HPDE6-E6E7 (cell line): Measurements from ENCODE around the gene CLCA4.

Source experiments
- DNase-seq: peaks from one replicate; pipeline ENCODE4 v3.0.0; 2011; ENCODE audit warnings: missing footprints; ENCODE audit errors: extremely low spot score

Gene CLCA4

DNA sequence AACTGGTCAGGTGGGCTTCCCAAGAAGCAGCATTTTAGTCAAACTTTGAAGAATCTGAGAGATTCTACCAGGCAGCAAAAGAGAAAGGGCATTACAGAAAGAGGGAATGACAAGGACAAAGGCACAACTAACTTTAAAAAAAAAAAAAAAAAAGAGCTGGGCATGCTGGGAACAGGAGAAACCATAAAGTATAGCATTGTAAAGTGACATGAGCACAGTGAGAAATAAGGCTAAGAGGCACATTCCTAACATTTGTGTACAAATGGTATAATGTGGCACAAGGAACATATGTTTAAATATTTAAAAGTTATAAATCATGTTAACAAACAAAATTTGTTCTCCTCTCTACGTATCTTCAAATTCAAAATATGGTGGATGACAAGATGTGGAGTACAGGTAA lies 69.6 kb downstream of the CLCA4 start:
- DNase-seq, result no peak

DNA sequence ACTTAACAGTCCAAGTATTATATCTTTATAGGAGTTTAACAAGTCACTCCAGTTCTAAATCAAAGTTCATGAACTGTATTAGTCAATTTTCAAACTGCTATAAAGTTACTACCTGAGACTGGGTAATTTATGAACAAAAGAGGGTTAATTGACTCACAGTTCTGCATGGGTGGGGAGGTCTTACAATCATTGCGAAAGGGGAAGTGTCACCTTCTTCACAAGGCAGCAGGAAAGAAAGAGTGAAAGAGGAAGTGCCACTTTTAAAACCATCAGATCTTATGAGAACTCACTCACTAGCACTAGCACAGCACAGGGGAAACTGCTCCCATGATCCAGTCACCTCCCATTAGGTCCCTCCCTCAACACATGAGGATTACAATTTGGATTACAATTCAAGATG lies 70.0 kb downstream of the CLCA4 start:
- DNase-seq, result no peak

DNA sequence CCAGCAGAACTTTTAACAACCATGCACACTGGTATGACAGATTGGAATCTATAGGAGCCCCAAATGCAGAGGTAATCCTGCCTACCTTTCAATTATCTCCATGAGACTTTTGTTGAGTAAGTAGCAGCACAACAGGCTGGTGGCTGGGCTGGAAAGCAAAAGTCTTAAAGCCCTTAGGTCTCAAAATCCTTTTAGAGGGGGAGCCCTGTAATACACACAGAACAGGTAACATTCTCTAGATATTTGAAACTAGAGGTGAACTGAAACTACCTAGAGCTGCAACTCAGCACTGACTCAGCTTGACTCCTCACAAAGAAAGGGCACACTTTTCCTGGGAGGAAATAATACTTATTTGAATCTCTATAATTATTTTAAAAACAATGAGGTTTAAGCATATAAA lies 71.5 kb downstream of the CLCA4 start:
- DNase-seq, result peak; percentile 33

DNA sequence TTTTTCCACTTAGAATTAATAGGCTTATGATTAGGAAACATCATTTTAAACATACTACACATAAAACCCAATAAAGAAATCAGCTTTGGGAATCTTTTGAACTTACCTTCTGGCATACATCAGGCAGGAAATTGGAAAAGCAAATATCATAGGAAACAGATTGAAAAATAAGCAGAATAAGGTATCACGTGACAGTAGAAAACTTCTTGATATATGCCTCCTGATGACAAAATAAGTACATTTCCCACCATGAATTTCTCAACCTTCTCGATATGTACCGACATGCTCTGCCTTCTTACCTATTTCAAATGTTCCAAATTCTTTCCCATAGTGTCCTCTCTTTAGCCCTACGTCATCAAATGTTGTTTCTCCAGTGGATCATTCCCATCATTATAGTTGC lies 72.4 kb downstream of the CLCA4 start:
- no peak for DNase-seq

DNA sequence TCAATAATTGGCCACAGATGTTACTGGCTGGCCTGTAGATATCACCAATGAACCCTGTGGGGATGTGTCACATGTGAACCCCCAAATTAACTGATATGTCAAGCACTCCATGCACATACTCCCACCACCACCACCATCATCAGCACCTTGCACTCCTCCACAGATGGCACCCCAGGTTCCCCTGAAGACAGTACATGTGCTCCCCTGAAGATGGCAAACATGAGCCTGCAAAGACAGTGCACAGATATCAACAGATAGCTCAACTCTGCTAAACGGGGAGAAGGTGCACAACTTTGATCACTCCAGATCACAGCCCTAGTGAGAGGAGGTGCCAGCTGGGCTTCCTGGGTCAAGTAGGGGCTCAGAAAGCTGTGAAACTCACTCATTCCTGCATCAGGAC lies 74.4 kb downstream of the CLCA4 start:
- no peak for DNase-seq
